Stimulated activated CD4-positive, alpha-beta T cell treated with anti-CD3 and anti-CD28 coated beads, Interleukin-12 subunit alpha, Interleukin-12 subunit beta, amount 100 ng/mL, for 4 hours (primary cell): ENCODE data around the gene ZNF593.

Source experiments
- DNase-seq: peaks from one replicate; pipeline ENCODE4 v3.0.0-alpha.2; 2020

ZNF593 gene

GRCh38 chr1:26171084-26172072 is 1.7 kb downstream of the ZNF593 start, which contains the start of gene ZNF593OS:
TSS of gene ZNF593OS (minus strand) at chr1:26171832. CDS start at chr1:26171661, 171 bp downstream.
- DNase-seq, result no peak

DNA sequence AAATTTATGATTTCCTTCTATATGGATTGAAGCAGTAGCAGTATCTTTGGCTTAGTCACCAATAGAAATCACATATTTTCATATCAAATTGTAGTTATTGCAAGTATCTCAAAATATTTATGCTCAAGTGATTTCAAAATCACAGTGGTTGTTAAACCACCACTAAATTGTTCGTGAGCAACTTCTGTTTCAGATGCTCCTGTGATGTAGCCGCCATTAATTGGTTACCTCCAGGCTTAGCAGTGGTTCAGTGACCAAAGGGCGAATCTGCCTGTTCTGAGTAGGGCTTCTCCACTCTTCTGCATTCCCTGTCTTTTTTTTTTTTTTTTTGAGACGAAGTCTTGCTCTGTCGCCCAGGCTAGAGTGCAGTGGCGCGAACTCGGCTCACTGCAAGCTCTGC is 5.6 kb downstream of the ZNF593 start:
- no peak for DNase-seq

DNA sequence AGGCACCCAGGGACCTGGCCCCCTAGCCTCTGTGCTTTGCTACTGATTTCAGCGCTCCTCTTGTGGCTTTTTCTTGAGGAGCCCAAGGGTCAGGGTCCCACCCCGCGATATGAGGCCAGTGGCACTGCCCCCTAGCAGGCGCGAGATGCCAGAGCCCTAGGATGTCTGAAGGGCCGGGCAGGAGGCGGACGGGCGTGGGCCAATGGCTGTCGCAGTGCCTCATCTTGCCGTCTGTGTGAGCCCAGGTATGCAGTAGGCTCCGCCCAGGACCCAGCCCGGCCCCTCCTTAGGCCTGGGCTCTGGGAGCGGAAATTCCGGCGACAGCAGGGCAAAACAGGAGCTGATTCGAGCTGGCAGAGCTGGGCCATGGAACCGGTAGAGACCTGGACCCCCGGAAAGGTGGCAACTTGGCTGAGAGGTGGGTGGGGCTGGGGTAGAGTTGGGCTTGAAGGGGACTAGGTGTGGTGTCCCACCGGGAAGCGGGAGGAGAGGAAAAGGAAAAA is 7.5 kb downstream of the ZNF593 start, which contains the start of gene CNKSR1:
CNKSR1 (plus strand) TSS at position 310 of the 503 bp plus-strand sequence; CDS start at position 367, 57 bp downstream.
- DNase-seq, result no peak

DNA sequence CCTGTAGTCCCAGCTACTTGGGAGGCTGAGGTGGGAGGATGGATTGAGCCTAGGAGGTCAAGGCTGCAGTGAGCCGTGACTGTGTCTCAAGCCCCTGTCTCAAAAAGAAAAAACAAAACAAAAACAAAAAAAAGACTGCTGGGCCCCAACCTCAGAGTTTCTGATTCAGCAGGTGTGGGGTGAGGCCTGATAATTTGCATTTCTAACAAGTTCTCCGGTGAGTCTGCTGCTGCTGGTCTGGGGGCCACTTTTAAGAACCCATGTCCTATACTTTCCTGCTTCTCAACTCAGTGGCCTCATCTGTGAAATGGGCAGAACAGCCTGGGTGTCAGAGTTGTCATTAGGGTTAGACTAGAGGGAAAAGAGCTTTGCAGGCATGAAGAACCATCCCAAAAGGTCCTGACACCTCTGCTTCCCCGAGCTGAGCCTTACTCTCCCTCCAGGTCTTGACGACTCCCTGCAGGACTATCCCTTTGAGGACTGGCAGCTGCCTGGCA is 10.3 kb downstream of the ZNF593 start:
- no peak for DNase-seq

DNA sequence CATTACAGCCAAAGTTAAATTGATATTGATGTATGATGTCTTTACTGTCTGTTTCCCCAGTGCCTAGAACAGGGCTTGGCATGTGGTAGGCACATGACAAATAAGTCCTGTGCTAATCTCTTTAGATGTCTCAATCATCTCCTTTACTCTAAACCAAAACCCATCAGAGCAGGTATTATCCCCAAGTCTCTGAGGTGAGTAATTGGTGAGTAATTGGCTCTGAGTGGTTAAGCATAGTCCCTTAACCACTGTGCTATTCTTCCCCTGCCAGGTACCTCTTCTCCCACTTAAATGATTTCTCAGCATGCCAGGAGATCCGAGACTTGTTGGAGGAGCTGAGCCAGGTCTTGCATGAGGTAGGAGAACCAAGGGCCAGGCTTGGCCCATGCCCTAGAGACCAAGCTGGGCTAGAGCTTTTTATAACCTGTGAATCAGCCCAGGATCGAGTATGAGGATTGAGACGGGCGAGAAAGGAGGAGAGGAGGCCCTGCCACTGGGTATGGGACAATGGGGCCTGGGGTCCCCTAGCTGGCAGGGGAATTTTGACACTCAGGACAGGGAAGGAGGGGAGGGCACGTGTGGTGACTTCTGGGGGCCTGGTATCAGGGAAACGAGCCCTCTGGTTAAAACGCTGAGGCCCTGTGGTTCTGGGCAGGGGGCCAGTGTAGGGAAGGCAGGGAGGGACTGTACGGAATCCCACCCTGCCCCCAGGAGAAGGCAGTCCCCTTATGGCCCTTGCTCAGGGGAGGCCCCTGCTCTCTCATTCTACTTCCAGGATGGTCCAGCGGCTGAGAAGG is 12.1 kb downstream of the ZNF593 start:
- DNase-seq, result no peak

- DNase-seq, result no peak
Observed at GRCh38 chr1:26182383-26182696, 12.6 kb downstream of the ZNF593 start.

GRCh38 chr1:26184086-26184485 is 14.4 kb downstream of the ZNF593 start:
- no peak for DNase-seq

- DNase-seq, result no peak
Observed at GRCh38 chr1:26184883-26185282, 15.2 kb downstream of the ZNF593 start.

DNA sequence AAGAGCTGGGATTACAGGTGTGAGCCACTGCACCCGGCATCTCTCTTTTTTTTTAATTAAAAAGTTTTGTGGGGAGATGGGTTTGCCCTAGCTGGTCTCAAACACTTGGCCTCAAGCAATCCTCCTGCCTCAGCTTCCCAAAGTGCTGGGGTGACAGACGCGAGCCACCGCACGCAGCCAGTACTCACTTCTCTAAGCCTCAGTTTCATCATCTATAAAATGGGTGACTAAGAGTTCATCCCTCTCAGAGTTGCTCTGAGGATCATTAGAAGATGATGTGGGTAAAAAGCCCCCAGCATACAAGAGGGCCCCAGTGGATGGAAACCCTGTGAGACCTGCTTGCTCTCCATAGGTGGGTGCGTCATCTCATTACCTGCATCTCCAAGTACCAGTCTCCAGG is 18.2 kb downstream of the ZNF593 start:
- no peak for DNase-seq

DNA sequence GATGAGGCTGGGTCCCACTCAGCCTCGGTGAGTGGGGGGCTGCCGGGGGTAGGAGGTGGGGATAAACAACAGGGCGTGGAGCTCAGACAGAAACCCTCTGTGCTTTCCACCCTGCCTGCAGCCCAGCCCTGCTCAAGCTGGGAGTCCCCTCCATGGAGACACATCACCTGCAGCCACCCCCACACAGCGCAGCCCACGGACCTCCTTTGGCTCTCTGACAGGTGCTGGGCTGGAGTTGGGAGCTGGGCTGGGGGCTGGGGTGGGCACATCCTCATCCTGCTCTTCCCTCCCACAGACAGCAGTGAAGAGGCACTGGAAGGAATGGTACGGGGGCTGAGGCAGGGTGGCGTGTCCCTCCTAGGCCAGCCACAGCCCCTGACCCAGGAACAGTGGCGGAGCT is 18.8 kb downstream of the ZNF593 start:
- DNase-seq, result no peak

GRCh38 chr1:26189331-26189730 is 19.6 kb downstream of the ZNF593 start:
- no peak for DNase-seq

GRCh38 chr1:26189751-26190275 is 20.1 kb downstream of the ZNF593 start:
- no peak for DNase-seq

DNA sequence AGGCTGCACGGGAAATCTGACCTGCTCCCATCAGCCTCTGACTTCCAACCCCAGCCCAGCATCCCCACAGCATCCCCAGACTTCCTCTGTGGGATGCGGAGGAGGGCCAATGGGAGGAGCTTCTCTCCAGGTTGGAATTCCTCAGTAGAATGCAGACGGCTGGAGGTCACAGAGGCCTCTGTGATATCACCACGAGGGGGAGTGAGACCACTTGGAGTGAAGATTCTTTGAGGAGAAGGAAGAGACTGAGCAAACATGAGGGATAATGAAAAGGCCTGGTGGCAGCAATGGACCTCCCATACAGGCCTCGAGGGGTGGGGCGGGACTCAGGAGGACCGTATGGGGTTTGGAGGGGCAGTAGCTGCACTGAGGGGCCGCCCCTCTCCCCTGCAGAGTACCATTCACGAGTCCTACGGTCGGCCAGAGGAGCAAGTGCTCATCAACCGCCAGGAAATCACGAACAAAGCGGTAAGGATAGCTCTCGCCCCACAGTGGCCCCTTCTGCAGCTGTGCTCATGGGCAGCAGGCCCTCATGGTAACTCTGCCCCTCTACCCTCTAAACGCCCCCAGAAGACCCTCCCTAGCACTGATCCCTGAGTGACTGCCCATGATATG is 20.8 kb downstream of the ZNF593 start, which contains the start of gene CATSPER4:
CATSPER4 (plus strand) TSS at position 230 of the 615 bp plus-strand sequence; CDS start at position 256, 26 bp downstream.
- DNase-seq, result no peak

GRCh38 chr1:26191739-26192138 is 22.0 kb downstream of the ZNF593 start:
- DNase-seq, result no peak

- no peak for DNase-seq
Observed at GRCh38 chr1:26195805-26196204, 26.1 kb downstream of the ZNF593 start.

GRCh38 chr1:26197301-26197700 is 27.6 kb downstream of the ZNF593 start:
- no peak for DNase-seq

DNA sequence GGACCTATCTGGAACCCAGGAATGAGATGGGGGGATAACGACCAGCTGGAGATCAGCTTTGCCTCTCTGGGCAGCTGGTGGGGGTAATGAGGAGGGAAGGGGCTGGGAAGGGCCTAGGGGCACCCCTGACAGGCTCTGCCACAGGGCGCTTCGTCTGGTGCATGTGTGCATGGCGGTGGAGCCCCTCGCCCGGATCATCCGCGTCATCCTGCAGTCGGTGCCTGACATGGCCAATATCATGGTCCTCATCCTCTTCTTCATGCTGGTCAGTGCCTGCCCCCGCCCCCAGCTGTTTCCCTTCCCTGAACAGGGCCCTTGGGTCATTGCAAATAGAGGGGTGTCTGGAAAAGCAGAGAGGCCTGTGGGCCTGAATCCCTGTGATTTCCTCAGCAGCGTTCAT is 28.1 kb downstream of the ZNF593 start:
- no peak for DNase-seq

GRCh38 chr1:26200413-26200812 is 30.7 kb downstream of the ZNF593 start:
- DNase-seq, result no peak

DNA sequence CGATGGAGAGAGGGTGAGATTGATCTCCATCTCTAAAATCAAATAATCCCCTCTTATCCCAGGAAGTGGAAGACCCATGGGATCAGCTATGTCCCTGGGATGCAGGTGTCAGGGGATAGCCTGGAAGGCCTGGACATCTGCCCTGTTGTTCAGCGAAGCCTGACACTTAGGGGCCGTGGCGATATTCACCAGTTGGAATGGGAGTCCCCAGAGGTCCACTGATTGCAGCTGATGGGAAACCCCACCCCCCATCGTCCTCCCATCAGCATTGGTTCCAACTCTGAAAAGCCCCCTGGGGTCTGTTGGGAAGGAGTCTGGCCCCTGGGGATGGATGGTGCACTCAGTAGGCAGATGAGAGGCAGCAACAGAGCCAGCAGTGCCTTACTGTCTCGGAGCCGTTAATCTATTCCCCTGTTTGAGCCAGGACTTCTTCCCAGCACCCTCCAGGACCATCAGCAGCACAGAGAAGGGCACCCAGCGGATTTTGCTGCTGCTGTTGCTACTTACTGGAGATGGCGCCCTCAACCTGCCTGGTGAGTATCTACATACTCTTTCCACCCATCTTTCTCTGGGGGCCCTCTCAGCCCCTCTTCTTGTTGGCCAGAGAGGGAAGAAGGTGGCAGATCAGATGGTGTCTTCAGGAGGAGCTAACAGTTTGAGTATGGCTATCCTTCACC is 34.1 kb downstream of the ZNF593 start:
- no peak for DNase-seq

GRCh38 chr1:26210147-26210870 is 40.6 kb downstream of the ZNF593 start:
- no peak for DNase-seq

- no peak for DNase-seq
Observed at GRCh38 chr1:26212726-26213125, 43.0 kb downstream of the ZNF593 start.
